Testis (tissue), 2 donors: ENCODE measurements around the gene TPR.

Experiments
- POLR2A ChIP-seq: fragments of 450-650 bp; IDR thresholded peaks from one replicate; pipeline ENCODE4 v1.6.1; 2017; ENCODE audit warnings: antibody characterized with exemption, mild to moderate bottlenecking, moderate library complexity
- TF ChIP-seq, protein P1 (sequence below), 3 experiments: fragments of 450-650 bp in 2 of 3; fragments of 200-600 bp in 1 of 3; sonication (generic) in 1 of 3; IDR thresholded peaks; one replicate each; pipeline ENCODE4 v1.5.1; 2016 to 2019; ENCODE audit warnings: antibody characterized with exemption in 3 of 3, mild to moderate bottlenecking in 2 of 3, moderate library complexity in 1 of 3

DNA sequence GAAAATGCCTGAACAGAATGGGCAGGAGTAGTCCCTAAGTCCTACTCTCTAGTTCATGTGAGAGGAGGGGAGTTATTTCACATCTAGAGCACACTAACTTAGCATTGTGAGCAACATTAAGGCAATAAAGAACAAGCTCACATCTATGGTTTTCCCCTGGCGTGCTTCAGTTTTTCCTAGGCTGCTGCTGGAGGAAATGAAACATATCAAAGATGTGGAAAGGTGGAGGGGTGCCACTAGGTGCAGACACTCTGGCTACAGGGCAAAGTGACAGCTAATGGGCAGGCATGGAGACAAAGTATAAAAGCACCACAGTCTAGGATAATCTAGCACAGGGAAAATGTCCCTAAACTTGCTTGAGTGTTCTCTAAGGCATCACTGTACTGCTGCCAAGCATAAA lies 82.2 kb downstream of the TPR start:
- TF ChIP-seq POLR2A: no peak
- TF ChIP-seq, protein P1, sequence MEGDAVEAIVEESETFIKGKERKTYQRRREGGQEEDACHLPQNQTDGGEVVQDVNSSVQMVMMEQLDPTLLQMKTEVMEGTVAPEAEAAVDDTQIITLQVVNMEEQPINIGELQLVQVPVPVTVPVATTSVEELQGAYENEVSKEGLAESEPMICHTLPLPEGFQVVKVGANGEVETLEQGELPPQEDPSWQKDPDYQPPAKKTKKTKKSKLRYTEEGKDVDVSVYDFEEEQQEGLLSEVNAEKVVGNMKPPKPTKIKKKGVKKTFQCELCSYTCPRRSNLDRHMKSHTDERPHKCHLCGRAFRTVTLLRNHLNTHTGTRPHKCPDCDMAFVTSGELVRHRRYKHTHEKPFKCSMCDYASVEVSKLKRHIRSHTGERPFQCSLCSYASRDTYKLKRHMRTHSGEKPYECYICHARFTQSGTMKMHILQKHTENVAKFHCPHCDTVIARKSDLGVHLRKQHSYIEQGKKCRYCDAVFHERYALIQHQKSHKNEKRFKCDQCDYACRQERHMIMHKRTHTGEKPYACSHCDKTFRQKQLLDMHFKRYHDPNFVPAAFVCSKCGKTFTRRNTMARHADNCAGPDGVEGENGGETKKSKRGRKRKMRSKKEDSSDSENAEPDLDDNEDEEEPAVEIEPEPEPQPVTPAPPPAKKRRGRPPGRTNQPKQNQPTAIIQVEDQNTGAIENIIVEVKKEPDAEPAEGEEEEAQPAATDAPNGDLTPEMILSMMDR (IDR thresholded peaks at IDR 0.05): no peak
